PC-3 (cell line): Measurements from ENCODE around the gene OPA3. TPM values are rescaled to one million over a fixed set of nuclear protein-coding genes. Genes with fewer than 3 reads are reported as not detected.
A peak's percentile ranks its signal among the peaks of the same experiment; 100 is the strongest.

Experiments used
- ATAC-seq: fragments of 200-7000 bp; cut with Tn5 transposase; 2 replicates; pipeline ENCODE4 v1.9.1; 2020; ENCODE audit warnings: mild to moderate bottlenecking, moderate library complexity
- BruUV-seq: library from RNA; stranded (reverse); fragments of 400-500 nt; replicated peaks from 2 replicates; lab custom pipeline; 2021; lab: Mats Ljungman, UMichigan
- CTCF ChIA-PET: fragments of 300-600 bp; sonication (Branson Sonifier 250); formaldehyde crosslinking; loops from one replicate; lab custom pipeline; 2022; ENCODE audit warnings: antibody characterized with exemption; lab: Charles Lee
- POLR2A ChIA-PET: fragments of 300-600 bp; sonication (Branson Sonifier 250); formaldehyde crosslinking; loops from one replicate; lab custom pipeline; 2022; ENCODE audit warnings: antibody characterized with exemption; ENCODE audit not compliant: unreplicated experiment; lab: Charles Lee
- DNase-seq: peaks from one replicate; pipeline ENCODE4 v3.0.0-alpha.2; 2015
- H2AFZ ChIP-seq: fragments of 300-600 bp; sonication (generic); 2 replicates; pipeline ENCODE4 v1.6.0; 2016; ENCODE audit warnings: antibody characterized with exemption, low read length
- H3F3A ChIP-seq: fragments of 300-600 bp; sonication (generic); one replicate; pipeline ENCODE4 v1.6.0; 2017; ENCODE audit warnings: antibody characterized with exemption, low read length, control low read depth, mild to moderate bottlenecking; ENCODE audit not compliant: unreplicated experiment
- H3K27ac ChIP-seq: fragments of 300-600 bp; sonication (generic); 2 replicates; pipeline ENCODE4 v1.5.1; 2016; ENCODE audit warnings: mild to moderate bottlenecking, low read length
- H3K27me3 ChIP-seq: fragments of 300-600 bp; sonication (generic); 2 replicates; pipeline ENCODE4 v1.6.1; 2016; ENCODE audit warnings: low read length, mixed read lengths
- H3K36me3 ChIP-seq: fragments of 300-600 bp; sonication (generic); 2 replicates; pipeline ENCODE4 v1.6.1; 2016; ENCODE audit warnings: low read depth, mixed run types, low read length, mixed read lengths
- H3K4me1 ChIP-seq: fragments of 300-600 bp; sonication (generic); 2 replicates; pipeline ENCODE4 v1.5.1; 2016; ENCODE audit warnings: low read length; ENCODE audit not compliant: insufficient read depth
- H3K4me2 ChIP-seq: fragments of 300-600 bp; sonication (generic); 2 replicates; pipeline ENCODE4 v1.6.0; 2016; ENCODE audit warnings: low read length
- H3K4me3 ChIP-seq: fragments of 300-600 bp; sonication (generic); 2 replicates; pipeline ENCODE4 v1.5.1; 2016; ENCODE audit warnings: mild to moderate bottlenecking, low read length, mixed read lengths
- H3K79me2 ChIP-seq: fragments of 300-600 bp; sonication (generic); 2 replicates; pipeline ENCODE4 v1.6.1; 2017; ENCODE audit warnings: low read length, mixed read lengths
- H3K9ac ChIP-seq: fragments of 300-600 bp; sonication (generic); 2 replicates; pipeline ENCODE4 v1.6.0; 2016; ENCODE audit warnings: mild to moderate bottlenecking, low read length
- H3K9me2 ChIP-seq: fragments of 300-600 bp; sonication (generic); replicated peaks from 2 replicates; pipeline ENCODE4 v1.6.1; 2016; ENCODE audit warnings: mixed run types, low read length, mixed read lengths
- H3K9me3 ChIP-seq: fragments of 300-600 bp; sonication (generic); 2 replicates; pipeline ENCODE4 v1.6.1; 2016; ENCODE audit warnings: low read length, mixed read lengths
- H4K20me1 ChIP-seq: fragments of 300-600 bp; sonication (generic); 2 replicates; pipeline ENCODE4 v1.6.1; 2016; ENCODE audit warnings: low read length, mixed read lengths
- EZH2 ChIP-seq: fragments of 300-600 bp; sonication (generic); IDR thresholded peaks from one replicate; pipeline ENCODE4 v1.6.1; 2017; ENCODE audit warnings: antibody characterized with exemption, mild to moderate bottlenecking, low read length; ENCODE audit not compliant: unreplicated experiment
- EZH2phosphoT487 ChIP-seq: fragments of 300-600 bp; sonication (generic); IDR thresholded peaks from 2 replicates; pipeline ENCODE4 v1.6.1; 2018; ENCODE audit warnings: mild to moderate bottlenecking, antibody characterized with exemption, low read length, borderline replicate concordance
- intact Hi-C: fragments of 100-400 bp; cut with micrococcal nuclease; formaldehyde crosslinking; loops from 2 replicates; pipeline ENCODE4 v1.9.0; 2023
- total RNA-seq: library from RNA; depleted of rRNA; stranded (reverse); fragments of >200 nt; gene quantifications from 2 replicates; pipeline ENCODE4 v1.2.3, GENCODE V29; 2014
- TF ChIP-seq, protein P1 (sequence below): fragments of 300-600 bp; sonication (generic); conservative IDR thresholded peaks from 2 replicates; pipeline ENCODE4 v1.5.1; 2017; ENCODE audit warnings: antibody characterized with exemption, low read depth, mild to moderate bottlenecking, low read length

The OPA3 gene
- total RNA-seq, 1 experiment from 2014 or later: 9.4 TPM

- Histone ChIP-seq H3K4me1 (peaks cover 14% of the 10 kb centered on the region), H3K27ac (no peak overlapping the region), H3K36me3 (no peaks in the 10 kb centered on the region), H3K9me2 (no peaks in the 10 kb centered on the region), H3K79me2 (no peaks in the 10 kb centered on the region), H3K4me2 (no peak overlapping the region), H3K27me3 (no peaks in the 10 kb centered on the region), H3K4me3 (no peak overlapping the region), H3K9ac (no peak overlapping the region), H4K20me1 (no peaks in the 10 kb centered on the region), H3F3A (no peaks in the 10 kb centered on the region), H2AFZ (no peak overlapping the region), H3K9me3 (no peaks in the 10 kb centered on the region)
- ATAC-seq (no peak), DNase-seq (no peak)
- CTCF ChIA-PET: no interaction called here
- intact Hi-C loops: loop anchor here (10.0 kb wide), 1 partner anchor 55 kb away; no protein-coding TSS in a partner anchor
- TF ChIP-seq EZH2: no peak
- TF ChIP-seq, protein P1, sequence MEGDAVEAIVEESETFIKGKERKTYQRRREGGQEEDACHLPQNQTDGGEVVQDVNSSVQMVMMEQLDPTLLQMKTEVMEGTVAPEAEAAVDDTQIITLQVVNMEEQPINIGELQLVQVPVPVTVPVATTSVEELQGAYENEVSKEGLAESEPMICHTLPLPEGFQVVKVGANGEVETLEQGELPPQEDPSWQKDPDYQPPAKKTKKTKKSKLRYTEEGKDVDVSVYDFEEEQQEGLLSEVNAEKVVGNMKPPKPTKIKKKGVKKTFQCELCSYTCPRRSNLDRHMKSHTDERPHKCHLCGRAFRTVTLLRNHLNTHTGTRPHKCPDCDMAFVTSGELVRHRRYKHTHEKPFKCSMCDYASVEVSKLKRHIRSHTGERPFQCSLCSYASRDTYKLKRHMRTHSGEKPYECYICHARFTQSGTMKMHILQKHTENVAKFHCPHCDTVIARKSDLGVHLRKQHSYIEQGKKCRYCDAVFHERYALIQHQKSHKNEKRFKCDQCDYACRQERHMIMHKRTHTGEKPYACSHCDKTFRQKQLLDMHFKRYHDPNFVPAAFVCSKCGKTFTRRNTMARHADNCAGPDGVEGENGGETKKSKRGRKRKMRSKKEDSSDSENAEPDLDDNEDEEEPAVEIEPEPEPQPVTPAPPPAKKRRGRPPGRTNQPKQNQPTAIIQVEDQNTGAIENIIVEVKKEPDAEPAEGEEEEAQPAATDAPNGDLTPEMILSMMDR: no peak
- TF ChIP-seq EZH2phosphoT487: no peak
- POLR2A ChIA-PET: no interaction called here
- no TSS peak for BruUV-seq
These were observed 5.2 kb upstream of the OPA3 start for GRCh38 chr19:45589768-45590167.

DNA sequence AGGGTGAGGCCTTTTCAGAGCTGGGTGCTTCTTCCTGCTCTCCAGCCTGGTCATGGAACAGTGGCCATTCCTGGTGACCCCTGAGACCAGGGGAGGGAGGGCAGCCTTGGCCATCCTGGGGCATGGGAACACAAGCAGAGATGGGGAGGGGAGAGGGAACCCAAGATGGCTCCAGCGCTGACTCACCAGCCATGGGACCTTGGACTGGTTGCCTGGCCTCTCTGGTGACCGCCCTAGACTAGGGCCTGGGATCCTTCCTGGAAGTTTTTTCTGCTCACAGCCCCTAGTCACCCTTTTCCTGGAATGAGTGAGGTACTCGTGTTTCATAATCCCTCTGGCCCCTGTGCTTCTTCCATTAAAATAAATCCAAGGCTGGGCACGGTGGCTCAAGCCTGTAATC is 3.3 kb upstream of the OPA3 start:
- Histone ChIP-seq H3K27me3 (no peaks in the 10 kb centered on the region), H2AFZ (no peak overlapping the region), H3K4me2 (no peak overlapping the region), H3K79me2 (peaks cover 12% of the 10 kb centered on the region), H3K36me3 (no peaks in the 10 kb centered on the region), H3K9ac (no peak overlapping the region), H3K4me1 (peaks cover 19% of the 10 kb centered on the region), H3K9me2 (no peaks in the 10 kb centered on the region), H4K20me1 (no peaks in the 10 kb centered on the region), H3K9me3 (no peaks in the 10 kb centered on the region), H3K4me3 (no peak overlapping the region), H3K27ac (no peak overlapping the region), H3F3A (no peaks in the 10 kb centered on the region)
- no TSS peak for BruUV-seq
- TF ChIP-seq EZH2 (no peak), EZH2phosphoT487 (no peak)
- TF ChIP-seq, protein P1: no peak
- ATAC-seq: no peak
- no peak for DNase-seq
- POLR2A ChIA-PET: no interaction called here
- CTCF ChIA-PET: no interaction called here
- intact Hi-C loops: loop anchor here (10.0 kb wide), 1 partner anchor 57 kb away; no protein-coding TSS in a partner anchor

DNA sequence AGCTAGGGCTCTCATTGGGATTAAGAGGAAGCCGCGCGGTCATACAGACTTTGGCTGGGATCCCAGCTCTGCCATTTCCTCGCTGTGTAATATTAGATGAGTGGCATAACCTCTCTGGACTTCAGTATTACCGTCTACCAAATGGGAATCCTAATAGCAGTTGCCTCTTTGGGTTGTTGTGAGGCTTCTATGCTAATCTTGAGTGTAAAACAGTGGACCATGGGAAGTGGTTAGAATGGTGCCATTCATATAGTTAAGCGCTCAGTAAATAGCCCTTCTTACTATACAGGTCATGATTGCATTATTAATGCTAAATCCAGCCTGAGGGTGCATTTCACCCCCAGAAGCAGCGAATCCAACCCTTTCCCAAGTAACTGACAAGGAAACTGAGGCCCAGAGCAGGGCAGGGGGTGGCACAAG is 566 bp upstream of the OPA3 start:
- peak overlapping the region; percentile 86 for H3K4me3 ChIP-seq
- peak overlapping the region; percentile 97 for H3K27ac ChIP-seq
- peak overlapping the region; percentile 94 for H2AFZ ChIP-seq
- POLR2A ChIA-PET: interaction anchor here (0.7 kb wide), 1 partner anchor 57 kb away, joined by 3 read pairs; no protein-coding TSS in a partner anchor
- H4K20me1 ChIP-seq: no peaks in the 10 kb centered on the region
- TF ChIP-seq EZH2: no peak
- TF ChIP-seq EZH2phosphoT487: no peak
- TF ChIP-seq, protein P1: no peak
- BruUV-seq: no TSS peak
- no peaks in the 10 kb centered on the region for H3K27me3 ChIP-seq
- H3K9me3 ChIP-seq: no peaks in the 10 kb centered on the region
- H3K36me3 ChIP-seq: no peaks in the 10 kb centered on the region
- peaks cover 11% of the 10 kb centered on the region; the same call in 1 of the 2 replicates for H3K4me1 ChIP-seq
- ATAC-seq (no peak), DNase-seq (no peak)
- CTCF ChIA-PET: no interaction called here
- peak overlapping the region; percentile 96 for H3K9ac ChIP-seq
- no peaks in the 10 kb centered on the region for H3F3A ChIP-seq
- H3K4me2 ChIP-seq: peak overlapping the region; percentile 82
- no peaks in the 10 kb centered on the region for H3K9me2 ChIP-seq
- H3K79me2 ChIP-seq: peaks cover 34% of the 10 kb centered on the region
- intact Hi-C loops: loop anchor here (10.0 kb wide), 1 partner anchor 60 kb away; no protein-coding TSS in a partner anchor
